ENCODE results near the gene ACLY.
"Not testable (repeated sequence)": the region's sequence is repeated elsewhere in the genome, so short reads cannot be mapped to it uniquely, and the experiment has no call there.

The ACLY gene

GRCh38 chr17:41880130-41880529 is 38.6 kb downstream of the ACLY start:
- in situ Hi-C loops (cut with MboI; ENCODE audit: low sequenced_read_pairs, unreplicated experiment): no loop called here
- no peak for TF ChIP-seq CTCF (IDR thresholded peaks at IDR 0.05; ENCODE audit: borderline replicate concordance, control extremely low read depth, extremely low read depth, insufficient read depth, missing control alignments)
- DNase-seq (ENCODE audit: low spot score): no peak

GRCh38 chr17:41874293-41874670 is 44.5 kb downstream of the ACLY start:
- DNase-seq (ENCODE audit: low spot score); in situ Hi-C loops (cut with MboI; ENCODE audit: low sequenced_read_pairs, unreplicated experiment): not testable (repeated sequence)

GRCh38 chr17:41873559-41874292 is 45.0 kb downstream of the ACLY start:
- in situ Hi-C loops (cut with MboI; ENCODE audit: low sequenced_read_pairs, unreplicated experiment): no loop called here
- DNase-seq (ENCODE audit: low spot score): no peak
- TF ChIP-seq CTCF (IDR thresholded peaks at IDR 0.05; ENCODE audit: borderline replicate concordance, control extremely low read depth, extremely low read depth, insufficient read depth, missing control alignments): no peak

- in situ Hi-C loops (cut with MboI; ENCODE audit: low sequenced_read_pairs, unreplicated experiment): no loop called here
- DNase-seq (ENCODE audit: low spot score): no peak
- no peak for TF ChIP-seq CTCF (IDR thresholded peaks at IDR 0.05; ENCODE audit: borderline replicate concordance, control extremely low read depth, extremely low read depth, insufficient read depth, missing control alignments)
Observed at GRCh38 chr17:41871789-41872188, 47.0 kb downstream of the ACLY start.

- DNase-seq (ENCODE audit: low spot score): no peak
- in situ Hi-C loops (cut with MboI; ENCODE audit: low sequenced_read_pairs, unreplicated experiment): no loop called here
Observed at GRCh38 chr17:41870627-41871026, 48.1 kb downstream of the ACLY start.

GRCh38 chr17:41870097-41870496 is 48.7 kb downstream of the ACLY start:
- no peak for DNase-seq (ENCODE audit: low spot score)
- in situ Hi-C loops (cut with MboI; ENCODE audit: low sequenced_read_pairs, unreplicated experiment): no loop called here
- TF ChIP-seq CTCF (IDR thresholded peaks at IDR 0.05; ENCODE audit: borderline replicate concordance, control extremely low read depth, extremely low read depth, insufficient read depth, missing control alignments): no peak

More at GRCh38 chr17:41870627-41871026, 48.1 kb downstream of the ACLY start:
- TF ChIP-seq CTCF (IDR thresholded peaks at IDR 0.05; ENCODE audit: borderline replicate concordance, control extremely low read depth, extremely low read depth, insufficient read depth, missing control alignments): no peak

GRCh38 chr17:41869426-41869825 is 49.3 kb downstream of the ACLY start:
- in situ Hi-C loops (cut with MboI; ENCODE audit: low sequenced_read_pairs, unreplicated experiment): no loop called here
- TF ChIP-seq CTCF (IDR thresholded peaks at IDR 0.05; ENCODE audit: borderline replicate concordance, control extremely low read depth, extremely low read depth, insufficient read depth, missing control alignments): no peak
- no peak for DNase-seq (ENCODE audit: low spot score)
